HFFc6 (cell line): ENCODE measurements around the gene ABCF1. TPM values are rescaled to one million over a fixed set of nuclear protein-coding genes. Genes with fewer than 3 reads are reported as not detected.
A peak's percentile ranks its signal among the peaks of the same experiment; 100 is the strongest.

Experiments
- DNase-seq: peaks from one replicate; pipeline ENCODE4 v3.0.0-alpha.2; 2018
- H3K27ac Mint-ChIP-seq: 2 replicates; pipeline ENCODE4 v1.8.0; 2020; ENCODE audit warnings: mild to moderate bottlenecking, mixed read lengths
- H3K27me3 Mint-ChIP-seq: 2 replicates; pipeline ENCODE4 v1.8.0; 2021; ENCODE audit warnings: mild to moderate bottlenecking, moderate library complexity, mixed read lengths; ENCODE audit not compliant: insufficient read depth
- H3K36me3 Mint-ChIP-seq: 2 replicates; pipeline ENCODE4 v1.8.0; 2021; ENCODE audit warnings: low read depth, mixed read lengths
- H3K4me1 Mint-ChIP-seq: 2 replicates; pipeline ENCODE4 v1.8.0; 2020; ENCODE audit warnings: low read depth, mixed read lengths
- H3K4me3 Mint-ChIP-seq: 2 replicates; pipeline ENCODE4 v1.8.0; 2020; ENCODE audit warnings: mild to moderate bottlenecking, moderate library complexity, mixed read lengths
- H3K9me3 Mint-ChIP-seq: 2 replicates; pipeline ENCODE4 v1.8.0; 2020; ENCODE audit warnings: mild to moderate bottlenecking, mixed read lengths
- total RNA-seq, 6 experiments: library from RNA; stranded (reverse); fragmentation: NEBNext Ultra II Directional; extraction: Animal tissue kit (Norgen Biotek cat#: 25700); gene quantifications; 2 replicates in 1 of 6; 3 replicates in 5 of 6; pipeline ENCODE4 v1.2.3, GENCODE V29; 2021
- TF ChIP-seq, protein P1 (sequence below): fragments of 200-600 bp; sonication (generic); IDR thresholded peaks from 2 replicates; pipeline ENCODE4 v1.5.0; 2021; ENCODE audit warnings: antibody characterized with exemption, mild to moderate bottlenecking

ABCF1 gene
- total RNA-seq, 6 experiments from 2014 or later = 51.3 to 69.3 (median 63.1) TPM

- DNase-seq = peak; percentile 23
- Mint-ChIP-seq H3K36me3 (peaks cover 59% of the 10 kb centered on the region), H3K27me3 (peaks cover 32% of the 10 kb centered on the region), H3K27ac (peak overlapping the region; percentile 99), H3K4me3 (peak overlapping the region; percentile 97), H3K9me3 (peaks cover 17% of the 10 kb centered on the region), H3K4me1 (peaks cover 73% of the 10 kb centered on the region)
- TF ChIP-seq, protein P1, sequence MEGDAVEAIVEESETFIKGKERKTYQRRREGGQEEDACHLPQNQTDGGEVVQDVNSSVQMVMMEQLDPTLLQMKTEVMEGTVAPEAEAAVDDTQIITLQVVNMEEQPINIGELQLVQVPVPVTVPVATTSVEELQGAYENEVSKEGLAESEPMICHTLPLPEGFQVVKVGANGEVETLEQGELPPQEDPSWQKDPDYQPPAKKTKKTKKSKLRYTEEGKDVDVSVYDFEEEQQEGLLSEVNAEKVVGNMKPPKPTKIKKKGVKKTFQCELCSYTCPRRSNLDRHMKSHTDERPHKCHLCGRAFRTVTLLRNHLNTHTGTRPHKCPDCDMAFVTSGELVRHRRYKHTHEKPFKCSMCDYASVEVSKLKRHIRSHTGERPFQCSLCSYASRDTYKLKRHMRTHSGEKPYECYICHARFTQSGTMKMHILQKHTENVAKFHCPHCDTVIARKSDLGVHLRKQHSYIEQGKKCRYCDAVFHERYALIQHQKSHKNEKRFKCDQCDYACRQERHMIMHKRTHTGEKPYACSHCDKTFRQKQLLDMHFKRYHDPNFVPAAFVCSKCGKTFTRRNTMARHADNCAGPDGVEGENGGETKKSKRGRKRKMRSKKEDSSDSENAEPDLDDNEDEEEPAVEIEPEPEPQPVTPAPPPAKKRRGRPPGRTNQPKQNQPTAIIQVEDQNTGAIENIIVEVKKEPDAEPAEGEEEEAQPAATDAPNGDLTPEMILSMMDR = no peak
Observed at GRCh38 chr6:30615958-30616810, 44.9 kb downstream of the ABCF1 start.

DNA sequence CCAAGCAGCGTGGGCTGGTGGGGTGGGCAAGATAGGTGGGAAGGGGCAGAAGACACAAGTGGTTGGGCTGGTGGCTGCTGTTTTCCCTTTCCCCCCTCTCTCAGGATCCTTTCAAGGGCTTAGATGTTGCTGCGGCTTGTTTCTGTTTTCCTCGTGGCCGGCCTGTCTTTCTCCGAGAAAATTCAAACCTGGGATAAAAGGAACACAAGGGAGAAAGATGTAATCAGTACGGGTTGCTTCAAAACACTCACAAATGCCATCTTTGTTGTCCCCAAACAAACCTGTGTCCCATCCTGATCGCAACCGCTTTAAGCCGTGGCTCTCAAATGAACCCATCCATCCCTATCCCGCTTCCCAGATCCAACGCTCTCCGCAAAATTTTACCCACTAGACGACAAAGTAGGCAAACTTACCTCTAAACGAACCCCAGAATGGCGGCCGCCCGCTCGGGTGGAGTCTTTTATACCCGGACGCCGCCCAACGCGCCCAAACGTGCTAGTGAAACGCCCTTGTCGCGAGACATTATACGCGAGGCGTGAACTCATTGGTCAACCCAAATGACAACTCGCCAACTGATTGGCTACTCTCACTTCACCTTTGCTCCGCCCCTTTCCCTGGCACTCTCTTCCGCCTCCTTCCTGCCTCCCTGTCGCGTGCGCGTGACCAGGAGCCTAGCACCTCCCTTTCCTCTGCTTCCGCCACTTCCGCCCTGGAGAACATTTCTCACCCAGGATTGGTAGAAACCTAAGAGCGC lies 45.7 kb downstream of the ABCF1 start, which contains the start of gene PPP1R10:
Gene PPP1R10, minus strand, starts transcription at position 433 of the 754 bp plus-strand sequence. CDS start 7,299 bp downstream, outside the sequence.
- Mint-ChIP-seq H3K9me3 (peaks cover 17% of the 10 kb centered on the region), H3K36me3 (peaks cover 52% of the 10 kb centered on the region), H3K27ac (peak within 1 kb of the TSS; percentile 99), H3K4me1 (peaks cover 65% of the 10 kb centered on the region), H3K4me3 (peak within 1 kb of the TSS; percentile 97), H3K27me3 (peaks cover 32% of the 10 kb centered on the region)
- DNase-seq = peak; percentile 100
- TF ChIP-seq, protein P1 = no peak

DNA sequence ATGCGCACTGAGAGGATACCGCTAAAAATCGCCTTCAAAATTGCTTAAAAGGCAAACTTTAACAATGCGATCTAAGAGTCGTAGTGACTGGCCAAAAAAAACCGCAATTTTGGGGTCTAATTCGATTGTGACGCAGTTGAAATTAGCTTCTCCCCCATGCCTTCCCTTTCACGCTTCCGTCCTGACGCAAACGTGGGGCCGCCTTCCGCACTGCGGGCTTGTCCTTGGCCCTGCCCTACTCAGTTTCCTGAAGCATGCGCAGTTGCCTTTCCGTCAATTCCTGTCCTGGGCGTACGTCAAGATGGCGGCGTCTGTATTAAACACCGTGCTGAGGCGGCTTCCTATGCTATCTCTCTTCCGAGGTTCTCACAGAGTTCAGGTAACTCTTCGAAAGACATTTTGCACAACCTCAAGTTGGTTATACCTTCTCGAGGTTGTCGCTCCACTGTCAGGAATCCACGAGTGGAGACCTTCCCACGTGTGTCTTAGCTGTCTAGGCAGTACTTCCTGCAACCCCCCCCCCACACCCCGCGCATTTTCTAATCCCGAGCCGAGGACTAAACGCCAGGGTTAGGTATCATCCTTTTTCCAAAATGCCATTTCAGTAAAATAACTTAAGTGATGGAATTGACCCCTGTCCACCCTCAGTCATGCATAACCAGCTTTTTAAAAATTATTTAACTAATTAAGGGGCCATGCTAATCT lies 46.5 kb downstream of the ABCF1 start, which contains the start of gene MRPS18B:
Gene MRPS18B, plus strand, starts transcription at position 276 of the 705 bp plus-strand sequence. Its CDS starts 26 bp downstream, at position 302.
- DNase-seq = peak; percentile 98
- H3K4me3 Mint-ChIP-seq = peak within 1 kb of the TSS; percentile 97
- H3K36me3 Mint-ChIP-seq = peaks cover 50% of the 10 kb centered on the region
- H3K9me3 Mint-ChIP-seq = peaks cover 17% of the 10 kb centered on the region
- peaks cover 32% of the 10 kb centered on the region for H3K27me3 Mint-ChIP-seq
- TF ChIP-seq, protein P1 = no peak
- peaks cover 57% of the 10 kb centered on the region for H3K4me1 Mint-ChIP-seq
- H3K27ac Mint-ChIP-seq = peak within 1 kb of the TSS; percentile 99

- peaks cover 17% of the 10 kb centered on the region for H3K9me3 Mint-ChIP-seq
- peaks cover 51% of the 10 kb centered on the region for H3K4me1 Mint-ChIP-seq
- DNase-seq = no peak
- peaks cover 32% of the 10 kb centered on the region for H3K27me3 Mint-ChIP-seq
- peak overlapping the region; percentile 99 for H3K27ac Mint-ChIP-seq
- peak overlapping the region; percentile 97 for H3K4me3 Mint-ChIP-seq
- H3K36me3 Mint-ChIP-seq = peaks cover 50% of the 10 kb centered on the region
- TF ChIP-seq, protein P1 = no peak
Observed at GRCh38 chr6:30618270-30618797, 47.1 kb downstream of the ABCF1 start.

DNA sequence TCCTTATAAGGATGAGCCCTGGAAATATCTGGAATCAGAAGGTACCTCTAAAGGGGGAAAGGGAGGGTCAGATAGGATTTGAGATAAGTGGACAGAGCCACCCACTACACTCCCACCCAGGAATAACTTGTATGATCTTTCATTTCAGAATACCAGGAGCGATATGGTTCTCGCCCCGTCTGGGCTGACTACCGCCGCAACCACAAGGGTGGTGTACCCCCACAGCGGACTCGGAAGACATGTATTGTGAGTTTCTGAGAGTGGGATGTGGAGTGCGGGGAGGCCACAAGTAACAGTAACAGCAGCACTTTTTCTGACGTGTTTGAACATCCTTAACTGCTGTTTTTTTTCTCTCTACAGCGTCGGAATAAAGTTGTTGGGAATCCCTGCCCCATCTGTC lies 48.3 kb downstream of the ABCF1 start:
- Mint-ChIP-seq H3K4me1 (peaks cover 39% of the 10 kb centered on the region), H3K27ac (peak overlapping the region; percentile 40; the same call in 1 of the 2 replicates), H3K9me3 (peaks cover 17% of the 10 kb centered on the region), H3K4me3 (peak overlapping the region; percentile 97), H3K36me3 (peaks cover 41% of the 10 kb centered on the region), H3K27me3 (peaks cover 28% of the 10 kb centered on the region)
- TF ChIP-seq, protein P1 = no peak
- DNase-seq = no peak
